ENCODE data around the gene AK3.

- no peak for TF ChIP-seq EZH2 (IDR thresholded peaks at IDR 0.05; ENCODE audit: insufficient read depth, poor library complexity, severe bottlenecking)
- no peak for TF ChIP-seq EZH2phosphoT487 (IDR thresholded peaks at IDR 0.05; ENCODE audit: insufficient read depth, low read depth)
Measured at GRCh38 chr9:4755026-4755609, 14.1 kb upstream of the AK3 start.
